Limb (tissue), 2 donors: ENCODE measurements around the gene ZDHHC7.

ENCODE experiments used
- DNase-seq, 2 donors: peaks; one replicate each; pipeline ENCODE4 v3.0.0-alpha.2; 2016; ENCODE audit errors: extremely low spot score in 2 of 2

ZDHHC7 gene

DNA sequence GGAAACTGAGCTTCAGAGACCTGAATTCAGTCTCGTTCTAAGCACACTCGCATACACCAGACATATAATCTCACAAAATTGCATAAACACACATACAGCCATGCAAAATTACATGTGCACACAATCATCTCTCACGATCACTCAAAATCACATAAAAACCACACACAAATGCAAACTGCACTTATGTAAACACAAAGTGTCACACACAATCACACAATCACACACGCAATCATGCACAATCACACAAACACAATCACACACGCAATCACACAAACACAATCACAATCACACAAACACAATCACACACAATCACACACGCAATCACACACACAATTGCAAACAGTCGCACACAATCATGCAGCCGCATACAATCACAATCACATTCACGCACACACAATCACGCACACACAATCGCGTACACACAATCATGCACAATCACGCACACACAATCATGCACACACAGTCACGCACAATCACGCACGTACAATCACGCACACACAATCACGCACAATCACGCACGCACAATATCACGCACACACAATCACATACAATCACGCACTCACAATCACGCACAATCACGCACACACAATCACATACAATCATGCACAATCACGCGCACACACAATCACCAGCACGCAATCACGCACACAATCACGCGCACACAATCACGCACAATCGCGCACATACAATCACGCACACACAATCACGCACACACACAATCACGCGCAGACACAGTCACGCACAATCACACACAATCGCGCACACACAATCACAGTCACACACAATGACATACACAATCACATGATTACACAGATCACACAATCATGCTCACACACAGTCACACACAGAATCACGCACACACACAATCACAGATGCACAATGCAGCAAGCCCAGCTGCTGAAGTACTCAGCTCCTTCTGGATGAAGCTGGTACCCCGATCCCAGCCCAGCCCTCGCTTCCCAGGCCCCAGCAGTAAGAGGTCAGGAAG lies 45.6 kb downstream of the ZDHHC7 start:
- DNase-seq, result peak in 1 of 2 donors; percentile 19

DNA sequence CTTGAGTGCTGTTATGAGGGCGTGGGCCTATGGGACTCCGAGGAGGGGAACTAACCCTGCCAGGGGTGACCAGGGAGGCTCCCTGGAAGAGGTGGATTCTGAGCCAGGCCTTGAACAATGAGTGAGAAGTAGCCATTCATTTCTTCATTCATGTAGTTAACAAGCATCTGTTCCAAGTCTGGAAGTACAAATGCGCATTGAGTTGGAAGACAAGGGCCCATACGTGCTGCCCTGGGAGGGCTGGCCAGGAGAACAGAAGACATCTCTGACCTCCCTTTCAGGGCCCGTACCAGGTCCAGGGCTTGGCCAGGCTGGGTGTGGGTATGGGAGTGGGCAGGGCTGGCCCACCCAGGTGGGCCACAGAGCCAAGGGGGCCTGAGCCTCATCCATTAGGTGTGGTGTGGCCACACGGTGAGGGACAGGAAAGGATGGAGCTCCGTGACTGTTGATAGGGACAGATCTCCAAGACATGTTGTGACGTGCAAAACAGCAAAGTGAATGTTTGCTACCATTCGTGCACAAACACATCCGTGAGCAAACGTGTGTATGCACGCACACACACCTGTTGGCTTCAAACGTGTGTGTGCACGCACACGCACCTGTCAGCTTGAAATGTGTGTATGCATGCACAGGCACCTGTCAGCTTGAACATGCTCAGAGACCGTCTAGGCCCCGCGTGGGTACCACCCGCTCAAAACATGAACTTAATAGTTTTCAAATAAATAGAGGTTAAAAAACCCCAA lies 46.8 kb downstream of the ZDHHC7 start:
- DNase-seq, result no peak

GRCh38 chr16:84963066-84963465 lies 48.3 kb downstream of the ZDHHC7 start:
- peak in 1 of 2 donors; percentile 24 for DNase-seq

DNA sequence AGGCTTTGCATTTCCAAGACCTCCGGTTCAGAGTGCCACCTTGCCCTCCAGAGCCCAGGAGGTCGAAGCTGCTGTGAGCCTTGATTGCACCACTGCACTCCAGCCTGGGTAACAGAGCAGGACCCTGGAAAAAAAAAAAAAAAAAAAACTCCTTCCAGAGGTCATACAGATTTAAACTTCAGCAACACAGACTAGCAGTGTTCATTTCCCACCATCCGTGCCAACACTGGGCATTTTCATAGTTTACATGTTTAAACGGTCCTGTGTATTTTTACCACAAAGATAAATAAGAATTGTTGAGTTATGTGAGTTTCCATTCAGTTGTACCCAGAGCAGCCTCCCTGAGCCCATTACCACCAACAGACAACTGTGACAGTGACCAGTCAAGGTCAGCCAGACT lies 50.4 kb downstream of the ZDHHC7 start:
- DNase-seq, result no peak

DNA sequence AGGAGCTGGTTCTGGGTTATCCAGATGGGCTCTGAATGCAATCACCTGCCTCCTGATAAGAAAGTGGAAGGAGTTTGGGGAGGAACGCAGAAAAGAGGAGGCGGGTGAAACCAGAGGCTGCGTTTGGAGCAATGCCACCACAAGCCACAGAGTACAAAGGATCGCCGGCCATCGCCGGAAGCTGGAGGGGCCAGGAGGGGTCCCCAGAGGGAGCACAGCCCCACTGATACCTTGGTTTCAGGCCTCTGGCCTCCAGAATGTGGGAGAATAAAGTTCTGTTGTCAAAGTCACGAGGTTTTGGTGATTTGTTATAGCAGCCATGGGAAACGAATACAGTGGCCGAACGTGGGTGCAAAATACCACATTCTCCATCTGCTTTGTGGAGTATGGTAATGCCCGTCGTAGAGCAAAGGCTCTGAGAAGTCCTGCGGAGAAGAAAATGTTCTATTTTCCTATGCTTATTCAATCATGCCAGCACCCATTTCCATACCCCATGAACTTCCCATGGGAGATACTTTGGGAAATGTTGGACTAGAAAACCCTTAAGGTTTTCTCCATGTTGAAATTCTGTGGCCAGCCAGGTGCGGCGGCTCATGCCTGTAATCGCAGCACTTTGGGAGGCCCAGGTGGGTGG lies 51.4 kb downstream of the ZDHHC7 start:
- DNase-seq, result no peak

GRCh38 chr16:84959045-84959576 lies 52.2 kb downstream of the ZDHHC7 start:
- DNase-seq, result no peak

DNA sequence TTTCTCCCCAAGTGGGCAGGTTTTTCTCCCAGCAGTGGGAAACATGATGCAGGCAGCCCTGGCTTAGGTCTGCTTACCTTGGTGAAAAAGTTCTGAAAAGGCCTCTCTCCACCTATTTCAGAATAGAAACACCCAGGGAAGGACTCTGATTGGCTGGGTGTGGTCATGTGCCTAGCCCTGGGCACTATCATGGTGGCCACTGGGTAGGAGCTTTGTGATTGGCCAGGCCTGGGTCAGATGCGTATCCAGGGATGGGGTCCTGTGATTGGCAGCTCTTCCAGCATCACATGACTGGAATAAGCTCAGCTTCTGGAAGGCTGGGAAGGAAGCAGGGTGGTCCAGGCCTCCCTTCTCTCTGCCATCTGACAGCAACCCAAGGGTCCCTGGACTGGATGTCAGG lies 53.5 kb downstream of the ZDHHC7 start:
- no peak for DNase-seq

GRCh38 chr16:84957192-84957591 lies 54.1 kb downstream of the ZDHHC7 start:
- no peak for DNase-seq

- no peak for DNase-seq
Measured at GRCh38 chr16:84955427-84955826, 55.9 kb downstream of the ZDHHC7 start.

DNA sequence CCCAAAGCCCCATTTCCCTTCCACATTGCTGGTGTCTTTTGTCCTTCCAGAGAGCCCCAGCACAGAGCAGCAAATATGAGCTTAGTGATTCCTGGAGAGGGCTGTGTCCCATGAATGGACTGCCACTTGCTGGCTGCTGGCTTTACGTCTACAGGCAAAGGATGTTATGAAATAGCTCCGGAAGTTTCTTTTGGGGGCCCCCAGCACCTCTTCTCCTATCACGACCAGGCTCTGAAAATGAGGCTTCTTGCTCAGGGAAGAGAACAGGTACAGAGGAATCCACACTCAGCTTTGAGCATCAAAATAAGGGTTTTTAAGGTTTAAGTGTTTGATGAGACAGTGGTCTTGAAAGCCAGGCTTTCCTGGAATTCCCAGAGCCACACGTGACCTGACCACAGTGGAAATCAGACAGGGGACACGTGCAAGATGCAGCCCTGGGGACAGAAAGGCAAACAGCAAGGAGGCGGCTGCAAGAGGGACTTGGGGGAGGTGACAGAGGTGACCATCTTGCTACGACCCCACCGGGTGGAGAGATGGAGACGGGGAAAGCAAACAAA lies 58.1 kb downstream of the ZDHHC7 start:
- peak in 1 of 2 donors; percentile 22 for DNase-seq

DNA sequence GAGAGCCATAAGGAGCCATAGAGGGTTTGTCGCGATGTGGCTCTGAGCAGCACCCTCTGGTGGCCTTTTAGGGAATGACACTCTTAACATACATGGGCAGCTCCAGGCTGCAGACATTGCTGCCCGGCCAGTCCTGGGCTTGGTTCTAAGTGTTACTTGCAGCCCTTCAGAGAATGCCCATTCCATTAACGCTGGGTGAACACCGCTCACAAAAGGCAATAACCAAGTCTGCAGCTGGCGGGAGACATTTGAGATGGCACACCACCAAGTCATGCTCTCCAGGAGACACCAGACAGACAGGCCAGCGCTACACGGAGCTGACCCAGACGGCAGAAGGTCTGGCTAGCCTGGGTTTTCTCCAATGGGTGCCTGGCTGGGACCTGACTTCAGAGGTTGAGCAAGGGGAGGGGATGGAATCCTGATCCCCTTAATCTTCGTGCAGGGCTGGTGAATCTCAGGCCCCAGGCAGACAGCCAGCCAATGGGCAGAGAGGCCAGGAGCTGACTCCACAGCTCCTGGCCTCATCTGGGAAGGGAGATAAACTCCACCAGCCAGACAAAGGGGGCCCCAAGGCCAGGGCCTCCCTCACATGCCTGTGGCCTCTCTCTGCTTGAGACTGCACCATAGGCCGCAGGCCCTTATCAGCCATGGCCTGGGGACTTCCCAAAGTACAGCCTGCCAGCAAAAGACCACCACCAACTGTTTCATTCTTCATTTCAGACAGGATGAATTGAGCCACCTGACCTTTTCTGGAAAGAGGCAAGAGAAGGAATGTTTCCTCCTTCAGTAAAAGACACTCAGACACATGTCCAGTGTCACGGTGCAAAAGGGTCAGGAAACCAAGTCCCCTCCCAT lies 58.8 kb downstream of the ZDHHC7 start:
- peak; percentile 76 to 82 for DNase-seq

DNA sequence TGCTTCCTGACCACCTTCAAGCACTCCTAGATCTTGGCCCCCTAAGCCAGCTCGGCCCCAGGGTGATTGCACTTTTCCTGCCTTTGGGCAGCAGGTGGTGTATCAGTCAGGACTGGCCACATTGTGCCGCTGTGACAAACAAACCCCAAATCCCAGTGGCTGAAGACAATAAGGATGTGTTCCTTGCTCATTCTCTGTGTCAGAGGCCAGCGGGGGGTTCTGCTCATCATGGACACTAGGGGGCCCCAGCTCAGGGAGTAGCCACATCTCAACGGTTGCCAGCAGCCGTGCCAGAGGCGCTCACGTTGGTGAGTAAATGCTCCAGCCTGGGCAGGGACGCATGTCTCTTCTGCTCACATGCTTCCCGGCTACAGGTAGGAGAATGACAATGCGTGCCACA lies 60.4 kb downstream of the ZDHHC7 start:
- peak in 1 of 2 donors; percentile 23 for DNase-seq

DNA sequence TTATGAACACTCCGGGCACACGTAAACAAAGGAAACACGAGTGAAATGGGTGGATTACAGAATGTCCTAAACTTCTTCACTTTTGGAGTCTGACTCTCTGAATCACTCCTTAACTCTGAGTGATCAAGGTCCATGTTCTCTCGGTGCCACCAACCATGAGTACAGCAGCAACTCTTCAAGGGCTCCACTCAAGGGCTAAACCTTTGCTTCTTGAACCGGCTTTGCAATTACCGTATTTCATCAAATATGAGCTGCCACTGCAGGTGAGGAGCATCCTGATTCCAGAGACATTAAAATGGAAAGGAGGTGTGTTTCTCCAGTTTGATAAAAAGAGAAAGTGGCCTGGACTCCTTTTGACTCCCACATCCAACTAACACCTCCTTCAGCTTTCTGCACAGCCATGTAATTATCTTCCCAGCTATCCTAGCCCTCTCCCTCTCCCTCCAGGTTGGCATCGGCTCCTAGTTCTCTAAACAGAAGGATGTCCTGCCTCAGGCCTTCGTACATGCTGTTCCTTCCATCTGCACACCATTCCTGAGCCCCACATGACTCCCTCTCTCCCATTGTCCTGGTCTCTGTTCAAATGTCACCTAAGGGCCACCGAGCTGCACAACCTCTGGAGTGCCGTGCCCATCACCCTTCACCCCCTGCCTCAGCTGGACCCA lies 61.4 kb downstream of the ZDHHC7 start:
- no peak for DNase-seq

DNA sequence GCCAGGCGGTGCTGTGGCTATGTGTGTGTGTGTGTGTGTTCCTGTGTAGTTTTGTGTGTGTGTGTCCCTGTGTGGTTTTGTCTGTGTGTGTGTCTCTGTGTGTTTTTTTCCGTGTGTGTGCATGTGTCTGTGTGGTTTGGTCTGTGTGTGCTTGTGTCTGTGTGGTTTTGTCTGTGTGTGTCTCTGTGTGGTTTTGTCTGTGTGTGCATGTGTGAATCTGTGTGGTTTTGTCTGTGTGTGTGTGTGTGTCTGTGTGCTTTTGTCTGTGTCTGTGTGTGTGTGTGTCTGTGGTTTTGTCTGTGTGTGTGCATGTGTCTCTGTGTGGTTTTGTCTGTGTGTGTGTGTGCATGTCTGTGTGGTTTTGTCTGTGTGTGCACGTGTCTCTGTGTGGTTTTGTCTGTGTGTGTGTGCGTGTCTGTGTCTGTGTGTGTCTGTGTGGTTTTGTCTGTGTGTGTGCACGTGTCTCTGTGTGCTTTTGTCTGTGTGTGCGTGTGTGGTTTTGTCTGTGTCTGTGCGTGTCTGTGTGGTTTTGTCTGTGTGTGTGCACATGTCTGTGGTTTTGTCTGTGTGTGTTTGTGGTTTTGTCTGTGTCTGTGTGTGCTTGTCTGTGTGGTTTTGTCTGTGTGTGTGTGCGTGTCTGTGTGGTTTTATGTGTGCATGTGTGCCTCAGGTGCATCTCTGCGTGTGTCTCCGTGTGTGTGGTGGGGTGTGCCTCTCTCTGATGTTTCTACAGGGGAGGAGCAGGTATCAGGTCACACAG lies 62.3 kb downstream of the ZDHHC7 start:
- DNase-seq, result no peak

DNA sequence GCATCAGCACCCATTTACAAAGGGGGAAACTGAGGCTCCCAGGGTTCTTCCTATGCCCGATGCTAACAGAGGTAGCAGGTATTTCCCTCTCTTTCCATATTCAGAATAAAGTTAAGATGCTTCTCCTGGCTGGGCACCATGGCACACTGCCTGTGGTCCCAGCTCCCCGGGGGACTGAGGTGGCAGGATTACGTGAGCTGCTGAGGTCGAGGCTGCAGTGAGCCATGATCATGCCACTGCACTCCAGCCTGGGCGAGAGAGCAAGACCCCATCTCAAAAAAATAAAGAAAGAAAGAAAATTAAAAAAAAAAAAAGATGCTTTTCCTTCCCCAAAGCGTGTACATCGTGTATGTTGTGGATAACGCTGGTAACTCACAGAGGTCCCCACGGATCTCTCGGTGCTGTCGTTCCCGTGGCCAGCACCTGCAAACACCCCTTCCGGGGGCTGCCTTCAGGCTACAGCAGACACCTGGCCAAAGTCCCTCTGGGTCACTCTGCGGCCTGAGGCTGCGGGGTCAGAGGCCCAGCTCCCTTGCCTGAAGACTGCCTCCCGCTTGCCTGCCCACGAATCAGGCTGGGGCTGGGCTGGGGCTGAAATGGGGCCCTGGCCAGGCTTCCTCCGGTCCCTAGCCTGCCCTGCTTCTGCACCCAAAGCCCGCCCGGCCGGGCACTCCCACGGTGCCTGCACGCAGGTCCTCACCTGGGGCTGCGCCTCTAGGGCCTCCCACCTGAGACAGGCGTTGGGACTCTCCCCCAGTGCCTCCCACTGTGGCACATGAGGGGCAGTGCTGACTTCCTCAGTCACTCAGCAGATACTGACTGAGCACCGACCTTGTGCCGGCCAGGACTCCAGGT lies 63.1 kb downstream of the ZDHHC7 start:
- no peak for DNase-seq

DNA sequence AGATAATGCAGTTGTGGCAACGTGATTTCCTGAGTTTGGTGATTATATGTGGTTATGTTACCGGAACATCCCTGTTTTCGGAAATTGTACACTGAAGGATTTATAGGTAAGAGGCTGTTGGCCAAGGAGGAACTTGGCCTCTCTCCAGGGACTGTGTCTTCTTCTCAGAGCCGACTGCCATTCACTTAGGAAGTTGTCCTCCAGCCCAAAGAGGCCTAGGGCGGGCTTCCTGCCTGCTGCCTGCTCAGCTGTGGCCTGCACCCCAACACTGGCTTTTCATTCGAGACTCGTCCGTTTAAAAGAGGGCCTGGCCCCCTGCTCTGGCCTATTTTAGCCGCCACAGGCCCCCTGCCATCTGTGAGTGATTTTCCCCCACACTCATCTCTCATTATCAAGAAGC lies 64.3 kb downstream of the ZDHHC7 start:
- DNase-seq, result no peak

GRCh38 chr16:84943620-84944019 lies 67.7 kb downstream of the ZDHHC7 start:
- no peak for DNase-seq

DNA sequence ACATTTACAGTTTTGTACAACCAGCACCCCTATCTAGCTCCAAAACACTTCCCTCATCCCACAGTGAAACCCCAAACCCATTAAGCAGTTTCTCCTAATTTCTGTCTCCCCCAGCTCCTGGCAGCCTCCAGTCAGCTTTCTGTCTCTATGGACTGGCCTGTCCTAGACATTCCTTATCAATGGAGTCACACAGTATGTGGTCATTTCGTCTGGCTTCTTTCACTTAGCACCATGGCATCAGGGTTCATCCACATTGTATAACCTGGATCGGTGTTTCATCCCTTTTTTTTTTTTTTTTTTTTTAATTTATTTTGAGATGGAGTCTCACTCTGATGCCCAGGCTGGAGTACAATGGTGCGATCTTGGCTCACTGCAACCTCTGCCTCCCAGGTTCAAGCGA lies 68.5 kb downstream of the ZDHHC7 start:
- DNase-seq, result no peak
